Activated naive CD8-positive, alpha-beta T cell treated with anti-CD3 and anti-CD28 coated beads for 36 hours (primary cell): ENCODE measurements around the gene SHOX. TPM values are rescaled to one million over a fixed set of nuclear protein-coding genes. Genes with fewer than 3 reads are reported as not detected.
"Not testable (repeated sequence)": the region's sequence is repeated elsewhere in the genome, so short reads cannot be mapped to it uniquely, and the experiment has no call there.

ENCODE experiments used
- DNase-seq: peaks from one replicate; pipeline ENCODE4 v3.0.0; 2021
- H3K27ac Mint-ChIP-seq: one replicate; pipeline ENCODE4 v1.8.0; 2022; ENCODE audit warnings: mild to moderate bottlenecking, moderate library complexity, mixed read lengths
- H3K27me3 Mint-ChIP-seq: one replicate; pipeline ENCODE4 v1.8.0; 2022; ENCODE audit warnings: mild to moderate bottlenecking, mixed read lengths
- H3K36me3 Mint-ChIP-seq: one replicate; pipeline ENCODE4 v1.8.0; 2021; ENCODE audit warnings: mild to moderate bottlenecking, mixed read lengths
- H3K4me1 Mint-ChIP-seq: one replicate; pipeline ENCODE4 v1.8.0; 2021; ENCODE audit warnings: mixed read lengths
- H3K4me3 Mint-ChIP-seq: one replicate; pipeline ENCODE4 v1.8.0; 2022; ENCODE audit warnings: mild to moderate bottlenecking, moderate library complexity, mixed read lengths
- H3K9me3 Mint-ChIP-seq: one replicate; pipeline ENCODE4 v1.8.0; 2022; ENCODE audit warnings: mixed read lengths
- total RNA-seq, 2 experiments: library from RNA; stranded (reverse); gene quantifications; one replicate each; pipeline ENCODE4 v1.2.3, GENCODE V29; 2021

Gene SHOX
- total RNA-seq, 2 experiments from 2014 or later: not detected

DNA sequence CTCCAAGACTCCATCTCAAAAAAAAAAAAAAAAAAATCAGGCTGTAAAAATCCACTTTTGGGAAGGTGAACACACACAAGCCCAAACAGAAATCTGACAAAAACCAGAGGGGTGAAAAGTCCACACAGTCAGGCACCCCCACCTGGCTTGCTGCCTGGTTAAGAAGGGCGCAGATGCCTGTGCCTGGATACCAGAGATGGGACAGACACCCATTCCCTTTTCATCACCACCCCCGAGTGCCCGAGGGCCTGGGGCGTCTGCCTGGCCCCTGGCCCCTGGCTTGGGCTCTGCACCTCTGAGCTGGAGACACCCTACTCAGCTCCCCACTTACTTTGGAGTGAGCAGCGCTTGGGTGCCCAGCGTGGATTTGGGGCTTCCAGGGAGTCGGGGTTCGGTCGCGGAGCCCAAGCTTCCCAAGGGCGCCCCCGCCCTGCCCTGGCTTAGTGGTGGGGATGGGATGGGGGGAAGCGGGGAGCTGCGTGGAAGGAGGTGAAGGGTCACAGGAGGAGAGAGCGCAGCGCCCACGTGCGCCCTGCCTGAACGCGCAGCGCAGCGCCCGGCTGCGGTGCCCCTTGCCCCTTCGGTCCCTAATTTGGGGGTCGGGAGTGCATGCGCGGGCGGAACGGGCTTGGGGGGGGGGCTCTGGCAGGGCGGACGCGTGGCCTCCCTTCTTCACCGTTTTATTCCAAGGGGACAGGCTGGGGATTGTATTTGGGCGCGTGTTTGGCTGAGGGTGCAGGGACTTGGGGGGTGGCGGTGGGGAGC lies 11.3 kb downstream of the SHOX start:
- H3K27me3 Mint-ChIP-seq: peaks cover 85% of the 10 kb centered on the region
- no peaks in the 10 kb centered on the region for H3K9me3 Mint-ChIP-seq
- peaks cover 5% of the 10 kb centered on the region for H3K4me1 Mint-ChIP-seq
- no peak overlapping the region for H3K4me3 Mint-ChIP-seq
- no peaks in the 10 kb centered on the region for H3K36me3 Mint-ChIP-seq
- no peak for DNase-seq
- H3K27ac Mint-ChIP-seq: no peak overlapping the region

DNA sequence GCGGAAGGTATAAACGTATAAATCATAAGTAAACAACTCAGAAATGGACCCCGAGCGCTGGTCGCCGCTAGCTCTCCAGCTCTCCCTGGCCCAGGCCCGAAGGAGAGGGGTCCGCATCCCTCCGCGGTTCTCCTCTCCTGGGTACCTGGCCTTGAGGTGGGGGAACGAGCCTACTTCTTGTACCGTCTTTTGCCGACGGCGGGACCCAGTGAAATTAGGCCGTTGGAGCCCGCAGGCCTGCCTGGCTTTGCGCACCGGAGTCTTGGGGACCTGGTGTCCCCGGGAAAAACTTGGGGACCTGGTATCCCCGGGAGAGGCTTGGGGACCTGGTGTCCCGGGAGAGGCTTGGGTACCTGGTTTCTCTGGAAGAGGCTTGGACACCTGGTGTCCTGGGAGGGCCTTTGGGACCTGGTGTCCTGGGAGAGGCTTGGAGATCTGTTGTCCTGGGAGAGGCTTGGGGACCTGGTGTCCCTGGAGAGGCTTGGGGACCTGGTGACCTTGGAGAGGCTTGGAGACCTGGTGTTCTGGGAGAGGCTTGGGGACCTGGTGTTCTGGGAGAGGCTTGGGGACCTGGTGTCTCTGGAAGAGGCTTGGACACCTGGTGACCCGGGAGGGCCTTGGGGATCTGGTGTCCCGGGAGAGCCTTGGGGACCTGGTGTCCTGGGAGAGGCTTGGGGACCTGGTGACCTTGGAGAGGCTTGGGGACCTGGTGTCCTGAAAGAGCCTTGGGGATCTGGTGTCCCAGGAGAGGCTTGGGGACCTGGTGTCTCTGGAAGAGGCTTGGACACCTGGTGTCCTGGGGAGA lies 12.0 kb downstream of the SHOX start:
- Mint-ChIP-seq H3K36me3 (no peaks in the 10 kb centered on the region), H3K4me1 (peaks cover 1% of the 10 kb centered on the region), H3K9me3 (no peaks in the 10 kb centered on the region), H3K4me3 (no peak overlapping the region), H3K27ac (no peak overlapping the region), H3K27me3 (peaks cover 77% of the 10 kb centered on the region)
- DNase-seq: no peak

- H3K36me3 Mint-ChIP-seq: no peaks in the 10 kb centered on the region
- H3K27ac Mint-ChIP-seq: no peak overlapping the region
- no peaks in the 10 kb centered on the region for H3K9me3 Mint-ChIP-seq
These were observed 12.6 kb downstream of the SHOX start for GRCh38 chrX:643241-643595.

GRCh38 chrX:643911-644303 lies 13.3 kb downstream of the SHOX start:
- Mint-ChIP-seq H3K27ac (no peak overlapping the region), H3K4me1 (no peaks in the 10 kb centered on the region), H3K36me3 (no peaks in the 10 kb centered on the region), H3K27me3 (peaks cover 65% of the 10 kb centered on the region), H3K4me3 (no peak overlapping the region), H3K9me3 (no peaks in the 10 kb centered on the region)
- no peak for DNase-seq

More at GRCh38 chrX:643241-643595, 12.6 kb downstream of the SHOX start:
- no peak for DNase-seq
- peaks cover 72% of the 10 kb centered on the region for H3K27me3 Mint-ChIP-seq
- no peak overlapping the region for H3K4me3 Mint-ChIP-seq
- H3K4me1 Mint-ChIP-seq: no peaks in the 10 kb centered on the region

DNA sequence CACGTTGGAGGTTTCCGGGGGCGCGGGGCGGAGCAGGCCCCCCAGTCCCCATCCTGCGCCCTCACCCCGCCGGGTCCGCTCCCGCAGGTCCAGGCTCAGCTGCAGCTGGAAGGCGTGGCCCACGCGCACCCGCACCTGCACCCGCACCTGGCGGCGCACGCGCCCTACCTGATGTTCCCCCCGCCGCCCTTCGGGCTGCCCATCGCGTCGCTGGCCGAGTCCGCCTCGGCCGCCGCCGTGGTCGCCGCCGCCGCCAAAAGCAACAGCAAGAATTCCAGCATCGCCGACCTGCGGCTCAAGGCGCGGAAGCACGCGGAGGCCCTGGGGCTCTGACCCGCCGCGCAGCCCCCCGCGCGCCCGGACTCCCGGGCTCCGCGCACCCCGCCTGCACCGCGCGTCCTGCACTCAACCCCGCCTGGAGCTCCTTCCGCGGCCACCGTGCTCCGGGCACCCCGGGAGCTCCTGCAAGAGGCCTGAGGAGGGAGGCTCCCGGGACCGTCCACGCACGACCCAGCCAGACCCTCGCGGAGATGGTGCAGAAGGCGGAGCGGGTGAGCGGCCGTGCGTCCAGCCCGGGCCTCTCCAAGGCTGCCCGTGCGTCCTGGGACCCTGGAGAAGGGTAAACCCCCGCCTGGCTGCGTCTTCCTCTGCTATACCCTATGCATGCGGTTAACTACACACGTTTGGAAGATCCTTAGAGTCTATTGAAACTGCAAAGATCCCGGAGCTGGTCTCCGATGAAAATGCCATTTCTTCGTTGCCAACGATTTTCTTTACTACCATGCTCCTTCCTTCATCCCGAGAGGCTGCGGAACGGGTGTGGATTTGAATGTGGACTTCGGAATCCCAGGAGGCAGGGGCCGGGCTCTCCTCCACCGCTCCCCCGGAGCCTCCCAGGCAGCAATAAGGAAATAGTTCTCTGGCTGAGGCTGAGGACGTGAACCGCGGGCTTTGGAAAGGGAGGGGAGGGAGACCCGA lies 14.0 kb downstream of the SHOX start:
- Mint-ChIP-seq H3K27ac (no peak overlapping the region), H3K4me1 (no peaks in the 10 kb centered on the region), H3K27me3 (peaks cover 58% of the 10 kb centered on the region), H3K4me3 (no peak overlapping the region), H3K36me3 (no peaks in the 10 kb centered on the region), H3K9me3 (no peaks in the 10 kb centered on the region)
- DNase-seq: no peak

DNA sequence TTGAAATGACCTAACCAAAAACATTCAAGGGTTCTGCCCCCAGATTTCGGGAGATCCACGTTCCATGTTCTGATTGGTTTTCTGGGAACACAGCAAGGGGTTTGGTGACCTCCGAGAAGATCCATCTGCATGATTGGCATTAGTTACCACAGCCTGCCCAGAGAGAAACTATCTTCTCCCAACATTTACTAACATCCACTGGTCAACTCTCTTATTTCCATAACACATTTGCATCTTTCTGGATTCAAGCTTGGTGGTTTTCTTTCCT lies 15.6 kb downstream of the SHOX start:
- H3K27me3 Mint-ChIP-seq: peaks cover 42% of the 10 kb centered on the region
- no peaks in the 10 kb centered on the region for H3K9me3 Mint-ChIP-seq
- no peaks in the 10 kb centered on the region for H3K4me1 Mint-ChIP-seq
- no peak overlapping the region for H3K4me3 Mint-ChIP-seq
- no peak overlapping the region for H3K27ac Mint-ChIP-seq
- DNase-seq: no peak
- no peaks in the 10 kb centered on the region for H3K36me3 Mint-ChIP-seq

DNA sequence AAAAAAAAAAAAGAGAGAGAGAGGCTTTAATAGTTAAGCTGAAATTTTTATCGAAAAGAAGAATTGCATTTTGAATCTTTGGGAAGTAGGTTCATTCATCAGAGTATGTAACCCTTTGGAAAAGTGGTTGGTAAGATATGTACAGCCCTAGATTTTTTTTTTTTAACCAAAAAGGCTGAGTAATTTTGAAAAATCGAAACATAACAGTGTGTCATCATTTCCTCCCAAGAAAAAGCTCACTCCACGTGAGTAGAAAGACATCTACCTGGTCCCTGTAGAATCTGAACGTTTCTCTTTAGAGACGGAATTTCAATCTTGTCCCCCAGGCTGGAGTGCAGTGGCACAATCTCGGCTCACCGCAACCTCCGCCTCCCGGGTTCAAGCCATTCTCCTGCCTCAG lies 16.2 kb downstream of the SHOX start:
- H3K4me1 Mint-ChIP-seq: no peaks in the 10 kb centered on the region
- H3K36me3 Mint-ChIP-seq: no peaks in the 10 kb centered on the region
- peaks cover 36% of the 10 kb centered on the region for H3K27me3 Mint-ChIP-seq
- no peak overlapping the region for H3K4me3 Mint-ChIP-seq
- DNase-seq: no peak
- H3K27ac Mint-ChIP-seq: no peak overlapping the region
- no peaks in the 10 kb centered on the region for H3K9me3 Mint-ChIP-seq

DNA sequence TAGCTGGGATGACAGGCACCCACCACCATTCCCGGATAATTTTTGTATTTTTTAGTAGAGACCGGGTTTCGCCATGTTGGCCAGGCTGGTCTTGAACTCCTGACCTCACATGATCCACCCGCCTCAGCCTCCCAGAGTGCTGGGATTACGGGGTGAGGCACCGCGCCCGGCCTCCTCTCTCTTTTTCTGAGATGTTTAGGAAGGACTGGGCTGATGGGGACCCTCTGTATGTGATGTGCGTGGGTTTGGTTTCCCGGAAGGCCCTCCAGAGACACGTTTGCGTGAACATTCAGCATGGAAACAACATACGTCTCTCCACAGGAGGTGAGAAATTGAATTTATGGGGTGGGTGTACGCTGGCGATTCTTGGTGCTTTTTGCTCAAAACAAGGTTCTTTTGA lies 18.6 kb downstream of the SHOX start:
- DNase-seq: no peak
- Mint-ChIP-seq H3K36me3 (no peaks in the 10 kb centered on the region), H3K27ac (no peak overlapping the region), H3K9me3 (no peaks in the 10 kb centered on the region), H3K27me3 (peaks cover 22% of the 10 kb centered on the region), H3K4me1 (no peaks in the 10 kb centered on the region), H3K4me3 (no peak overlapping the region)

GRCh38 chrX:650324-650723 lies 19.7 kb downstream of the SHOX start:
- Mint-ChIP-seq H3K36me3 (no peaks in the 10 kb centered on the region), H3K4me3 (no peak overlapping the region), H3K9me3 (no peaks in the 10 kb centered on the region), H3K27me3 (peaks cover 15% of the 10 kb centered on the region), H3K4me1 (no peaks in the 10 kb centered on the region), H3K27ac (no peak overlapping the region)
- DNase-seq: no peak

DNA sequence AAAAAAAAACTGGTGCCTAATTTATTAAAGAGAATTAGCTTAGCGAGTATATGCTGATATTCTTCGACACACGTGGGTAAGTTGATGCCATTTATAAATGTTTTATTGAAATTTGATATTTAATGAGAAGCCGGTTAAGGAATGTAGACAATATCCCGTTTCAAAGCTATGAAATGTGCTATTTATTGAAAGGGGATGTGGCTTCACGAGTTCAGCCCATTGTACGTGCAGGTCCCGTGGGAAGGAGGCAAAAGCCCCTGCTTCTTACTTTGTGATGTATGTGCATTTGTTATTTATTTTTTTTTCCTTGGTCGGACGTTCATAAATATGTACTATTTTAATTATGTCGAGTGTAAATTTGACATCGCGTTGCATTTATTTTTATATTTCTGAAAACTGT lies 20.2 kb downstream of the SHOX start:
- H3K4me1 Mint-ChIP-seq: no peaks in the 10 kb centered on the region
- no peak overlapping the region for H3K27ac Mint-ChIP-seq
- no peak for DNase-seq
- H3K36me3 Mint-ChIP-seq: no peaks in the 10 kb centered on the region
- no peaks in the 10 kb centered on the region for H3K9me3 Mint-ChIP-seq
- no peak overlapping the region for H3K4me3 Mint-ChIP-seq
- peaks cover 11% of the 10 kb centered on the region for H3K27me3 Mint-ChIP-seq

DNA sequence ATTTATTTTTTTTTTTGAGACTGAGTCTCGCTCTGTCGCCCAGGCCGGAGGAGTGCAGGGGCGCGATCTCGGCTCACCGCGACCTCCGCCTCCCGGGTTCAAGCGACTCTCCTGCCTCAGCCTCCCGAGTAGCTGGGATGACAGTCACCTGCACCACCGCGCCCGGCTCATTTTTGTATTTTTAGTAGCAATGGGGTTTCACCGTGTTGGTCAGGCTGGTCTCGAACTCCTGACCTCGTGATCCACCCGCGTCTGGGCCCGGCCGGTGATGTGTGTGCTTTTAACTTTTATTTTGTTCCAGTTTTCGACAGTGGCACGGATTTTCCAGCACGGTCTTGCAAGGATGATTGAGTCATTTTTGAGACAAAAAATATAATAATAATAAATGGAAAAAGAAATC lies 21.3 kb downstream of the SHOX start:
- not testable (repeated sequence) for H3K4me3 Mint-ChIP-seq, H3K27ac Mint-ChIP-seq, H3K27me3 Mint-ChIP-seq, H3K36me3 Mint-ChIP-seq, DNase-seq, H3K4me1 Mint-ChIP-seq, H3K9me3 Mint-ChIP-seq

GRCh38 chrX:652341-652741 lies 21.8 kb downstream of the SHOX start:
- Mint-ChIP-seq H3K4me3 (no peak overlapping the region), H3K4me1 (no peaks in the 10 kb centered on the region), H3K27ac (no peak overlapping the region), H3K36me3 (no peaks in the 10 kb centered on the region), H3K27me3 (peaks cover 4% of the 10 kb centered on the region), H3K9me3 (no peaks in the 10 kb centered on the region)
- no peak for DNase-seq

DNA sequence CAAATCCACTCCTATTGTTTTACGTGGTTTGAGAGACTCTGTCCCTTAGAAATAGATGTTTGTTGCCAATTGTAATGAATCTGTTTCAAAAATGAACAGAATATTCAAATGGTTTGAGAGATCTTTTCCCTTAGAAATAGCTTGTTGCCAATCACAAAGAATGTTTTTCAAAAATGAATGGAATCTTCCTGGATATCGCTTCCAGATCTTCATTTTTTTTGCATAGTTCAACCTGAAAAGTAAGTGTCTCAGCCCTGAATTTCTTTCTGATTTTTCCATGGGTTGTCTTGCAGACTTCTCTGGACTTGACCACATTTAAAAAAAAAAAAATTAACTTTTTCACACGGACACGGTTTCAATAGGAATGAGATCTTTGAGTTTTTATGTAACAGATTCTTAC lies 22.7 kb downstream of the SHOX start:
- H3K27ac Mint-ChIP-seq: no peak overlapping the region
- H3K9me3 Mint-ChIP-seq: no peaks in the 10 kb centered on the region
- H3K4me3 Mint-ChIP-seq: no peak overlapping the region
- no peaks in the 10 kb centered on the region for H3K36me3 Mint-ChIP-seq
- peaks cover 4% of the 10 kb centered on the region for H3K27me3 Mint-ChIP-seq
- DNase-seq: no peak
- no peaks in the 10 kb centered on the region for H3K4me1 Mint-ChIP-seq

DNA sequence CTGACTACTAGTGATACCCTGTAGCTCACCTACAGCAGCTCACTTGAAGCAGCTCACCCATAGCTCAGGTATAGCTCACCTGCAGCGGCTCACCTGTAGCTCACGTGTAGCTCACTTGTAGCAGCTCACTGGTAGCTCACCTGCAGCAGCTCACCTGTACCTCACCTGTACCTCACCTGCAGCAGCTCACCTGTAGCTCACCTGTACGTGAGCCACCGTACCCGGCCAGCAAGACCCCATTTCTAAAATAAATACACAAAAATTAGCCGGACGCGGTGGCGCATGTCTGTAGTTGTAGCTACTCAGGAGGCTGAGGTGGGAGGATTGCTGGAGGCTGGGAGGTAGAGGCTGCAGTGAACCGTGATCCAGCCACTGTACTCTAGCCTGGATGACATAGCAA lies 30.6 kb downstream of the SHOX start:
- no peaks in the 10 kb centered on the region for H3K27me3 Mint-ChIP-seq
- no peak for DNase-seq
- no peak overlapping the region for H3K4me3 Mint-ChIP-seq
- no peak overlapping the region for H3K27ac Mint-ChIP-seq
- no peaks in the 10 kb centered on the region for H3K4me1 Mint-ChIP-seq
- no peaks in the 10 kb centered on the region for H3K9me3 Mint-ChIP-seq
- no peaks in the 10 kb centered on the region for H3K36me3 Mint-ChIP-seq

DNA sequence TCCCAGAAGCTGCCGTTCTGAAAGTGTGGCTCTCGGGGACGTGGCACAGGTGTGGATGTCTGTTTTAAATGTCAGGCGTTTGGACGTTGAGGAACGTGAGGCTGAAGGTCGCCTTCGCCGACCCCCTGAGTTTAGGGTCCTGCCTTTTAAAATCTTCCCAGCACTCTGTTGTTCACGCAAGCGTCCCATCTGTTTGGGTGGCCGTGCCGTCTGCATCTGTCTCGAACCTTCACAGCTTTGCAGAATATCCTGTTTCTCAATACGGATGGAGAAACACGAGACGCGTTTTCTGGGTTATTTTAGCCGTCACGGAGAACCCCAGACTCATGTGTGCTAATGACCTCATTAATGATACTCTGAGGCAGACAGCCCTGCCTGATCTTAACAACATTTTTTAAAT lies 31.5 kb downstream of the SHOX start:
- no peak for DNase-seq
- H3K27ac Mint-ChIP-seq: no peak overlapping the region
- H3K36me3 Mint-ChIP-seq: no peaks in the 10 kb centered on the region
- H3K9me3 Mint-ChIP-seq: no peaks in the 10 kb centered on the region
- H3K4me3 Mint-ChIP-seq: no peak overlapping the region
- H3K4me1 Mint-ChIP-seq: no peaks in the 10 kb centered on the region
- no peaks in the 10 kb centered on the region for H3K27me3 Mint-ChIP-seq
